H1 (cell line): Measurements from ENCODE around the gene SLC35F6.

Experiments used
- CBX5 ChIP-seq: fragments of 300-800, 300-1000 bp; sonication (generic); IDR thresholded peaks from 2 replicates; pipeline ENCODE4 v1.7.1; 2016; ENCODE audit warnings: antibody characterized with exemption, low read length, low read depth
- CEBPB ChIP-seq: IDR thresholded peaks from 2 replicates; pipeline ENCODE4 v1.6.1; 2012; ENCODE audit warnings: low read depth, low read length
- POLR2AphosphoS5 ChIP-seq: IDR thresholded peaks from 2 replicates; pipeline ENCODE4 v1.6.1; 2011; ENCODE audit warnings: low read depth, low read length
- RAD21 ChIP-seq, 2 experiments: IDR thresholded peaks in 1 of 2; conservative IDR thresholded peaks in 1 of 2; 2 replicates each; pipeline ENCODE4 v1.6.1; 2011; ENCODE audit warnings: low read depth in 2 of 2, low read length in 2 of 2, improper control_type of control experiment in 1 of 2, inconsistent platforms in 1 of 2, mild to moderate bottlenecking in 1 of 2, moderate library complexity in 1 of 2
- TBP ChIP-seq: IDR thresholded peaks from 2 replicates; pipeline ENCODE4 v1.6.1; 2011; ENCODE audit warnings: low read depth, low read length, improper control_type of control experiment
- USF2 ChIP-seq: IDR thresholded peaks from 2 replicates; pipeline ENCODE4 v1.6.1; 2011; ENCODE audit warnings: low read length, improper control_type of control experiment
- TF ChIP-seq, protein P1 (sequence below), 3 experiments: IDR thresholded peaks; 1 replicate in 2 of 3; 2 replicates in 1 of 3; pipeline versions ENCODE4 v1.5.1 to v1.6.1; 2011; ENCODE audit warnings: low read length in 3 of 3, mild to moderate bottlenecking in 3 of 3, inconsistent platforms in 2 of 3, low read depth in 1 of 3, moderate library complexity in 1 of 3; ENCODE audit not compliant: insufficient read depth in 1 of 3; ENCODE audit errors: control extremely low read depth in 1 of 3

DNA sequence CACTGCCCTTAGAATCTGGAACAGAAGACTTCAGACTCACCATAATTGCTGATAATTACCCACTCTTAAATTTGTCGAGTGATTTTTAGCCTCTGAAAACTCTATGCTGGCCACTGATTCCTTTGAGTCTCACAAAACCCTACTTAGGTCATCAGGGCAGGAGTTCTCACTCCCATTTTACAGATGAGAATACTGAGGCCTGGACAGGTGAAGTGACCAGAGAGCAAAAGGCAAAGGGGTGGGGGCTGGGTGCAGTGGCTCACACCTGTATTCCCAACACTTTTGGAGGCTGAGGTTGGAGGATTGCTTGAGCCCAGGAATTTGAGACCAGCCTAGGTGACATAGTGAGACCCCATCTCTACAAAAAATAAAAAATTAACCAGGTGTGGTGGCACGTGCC, 34.8 kb upstream of the SLC35F6 start:
- no peak for TF ChIP-seq TBP
- TF ChIP-seq, protein P1, sequence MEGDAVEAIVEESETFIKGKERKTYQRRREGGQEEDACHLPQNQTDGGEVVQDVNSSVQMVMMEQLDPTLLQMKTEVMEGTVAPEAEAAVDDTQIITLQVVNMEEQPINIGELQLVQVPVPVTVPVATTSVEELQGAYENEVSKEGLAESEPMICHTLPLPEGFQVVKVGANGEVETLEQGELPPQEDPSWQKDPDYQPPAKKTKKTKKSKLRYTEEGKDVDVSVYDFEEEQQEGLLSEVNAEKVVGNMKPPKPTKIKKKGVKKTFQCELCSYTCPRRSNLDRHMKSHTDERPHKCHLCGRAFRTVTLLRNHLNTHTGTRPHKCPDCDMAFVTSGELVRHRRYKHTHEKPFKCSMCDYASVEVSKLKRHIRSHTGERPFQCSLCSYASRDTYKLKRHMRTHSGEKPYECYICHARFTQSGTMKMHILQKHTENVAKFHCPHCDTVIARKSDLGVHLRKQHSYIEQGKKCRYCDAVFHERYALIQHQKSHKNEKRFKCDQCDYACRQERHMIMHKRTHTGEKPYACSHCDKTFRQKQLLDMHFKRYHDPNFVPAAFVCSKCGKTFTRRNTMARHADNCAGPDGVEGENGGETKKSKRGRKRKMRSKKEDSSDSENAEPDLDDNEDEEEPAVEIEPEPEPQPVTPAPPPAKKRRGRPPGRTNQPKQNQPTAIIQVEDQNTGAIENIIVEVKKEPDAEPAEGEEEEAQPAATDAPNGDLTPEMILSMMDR (IDR thresholded peaks at IDR 0.05; ENCODE audit: control extremely low read depth in 1 of 3, insufficient read depth in 1 of 3, low read depth in 1 of 3, low read length in 3 of 3) = no peak
- no peak for TF ChIP-seq POLR2AphosphoS5
- no peak for TF ChIP-seq CBX5
- no peak for TF ChIP-seq USF2
- no peak for TF ChIP-seq RAD21 (IDR thresholded peaks at IDR 0.05 in 1 of 2, conservative IDR thresholded peaks at IDR 0.05 in 1 of 2; ENCODE audit: low read depth in 2 of 2, low read length in 2 of 2)
- TF ChIP-seq CEBPB = no peak
